PC-9 (cell line): ENCODE data around the gene ASPDH. TPM values are rescaled to one million over a fixed set of nuclear protein-coding genes. Genes with fewer than 3 reads are reported as not detected.

Experiments used
- BruUV-seq: library from RNA; stranded (reverse); fragments of 400-500 nt; replicated peaks from 2 replicates; lab custom pipeline; 2021; lab: Mats Ljungman, UMichigan
- CTCF ChIA-PET: fragments of 300-600 bp; sonication (Branson Sonifier 250); formaldehyde crosslinking; loops from one replicate; lab custom pipeline; 2022; ENCODE audit warnings: antibody characterized with exemption; lab: Charles Lee
- POLR2A ChIA-PET: fragments of 300-600 bp; sonication (Branson Sonifier 250); formaldehyde crosslinking; loops from one replicate; lab custom pipeline; 2022; ENCODE audit warnings: antibody characterized with exemption; ENCODE audit not compliant: unreplicated experiment; lab: Charles Lee
- DNase-seq, 2 experiments: peaks; one replicate each; pipeline versions ENCODE4 v3.0.0 to v3.0.0-alpha.2; 2015 to 2022; ENCODE audit warnings: mixed read lengths in 1 of 2
- H2AFZ ChIP-seq: fragments of 200-600 bp; sonication (generic); 2 replicates; pipeline ENCODE4 v1.8.1; 2017; ENCODE audit warnings: antibody characterized with exemption
- H3F3A ChIP-seq: fragments of 200-600 bp; sonication (generic); 2 replicates; pipeline ENCODE4 v1.8.1; 2017; ENCODE audit warnings: antibody characterized with exemption, mild to moderate bottlenecking, low read depth; ENCODE audit not compliant: insufficient read depth
- H3K27ac ChIP-seq: fragments of 200-600 bp; sonication (generic); 2 replicates; pipeline ENCODE4 v1.6.1; 2016; ENCODE audit warnings: mixed run types
- H3K27me3 ChIP-seq: fragments of 200-600 bp; sonication (generic); 2 replicates; pipeline ENCODE4 v1.6.1; 2016; ENCODE audit warnings: low read depth, mixed run types; ENCODE audit not compliant: insufficient read depth
- H3K36me3 ChIP-seq: fragments of 200-600 bp; sonication (generic); 2 replicates; pipeline ENCODE4 v1.6.1; 2016; ENCODE audit warnings: low read depth, mixed run types
- H3K4me1 ChIP-seq: fragments of 200-600 bp; sonication (generic); replicated peaks from 2 replicates; pipeline ENCODE4 v1.6.1; 2016; ENCODE audit warnings: mixed run types; ENCODE audit not compliant: insufficient read depth
- H3K4me2 ChIP-seq: fragments of 200-600 bp; sonication (generic); 2 replicates; pipeline ENCODE4 v1.6.1; 2017; ENCODE audit warnings: mixed run types
- H3K4me3 ChIP-seq: fragments of 200-600 bp; sonication (generic); 2 replicates; pipeline ENCODE4 v1.6.1; 2016; ENCODE audit warnings: mixed run types
- H3K79me2 ChIP-seq: fragments of 200-600 bp; sonication (generic); 2 replicates; pipeline ENCODE4 v1.6.1; 2017; ENCODE audit warnings: low read depth, mixed run types
- H3K9me2 ChIP-seq: fragments of 200-600 bp; sonication (generic); 2 replicates; pipeline ENCODE4 v1.8.1; 2017; ENCODE audit warnings: mild to moderate bottlenecking; ENCODE audit not compliant: insufficient read depth
- H3K9me3 ChIP-seq: fragments of 200-600 bp; sonication (generic); 2 replicates; pipeline ENCODE4 v1.8.1; 2016; ENCODE audit warnings: low read depth; ENCODE audit not compliant: insufficient read depth
- H4K20me1 ChIP-seq: fragments of 200-600 bp; sonication (generic); 2 replicates; pipeline ENCODE4 v1.8.1; 2017; ENCODE audit not compliant: insufficient read depth
- EZH2 ChIP-seq: fragments of 200-600 bp; sonication (generic); IDR thresholded peaks from 2 replicates; pipeline ENCODE4 v1.8.0; 2017; ENCODE audit warnings: antibody characterized with exemption, low read depth
- intact Hi-C: fragments of 100-400 bp; cut with micrococcal nuclease; formaldehyde crosslinking; loops from one replicate; pipeline ENCODE4 v1.10.0; 2022; ENCODE audit not compliant: unreplicated experiment
- total RNA-seq: library from RNA; stranded (reverse); gene quantifications from 2 replicates; pipeline ENCODE4 v1.2.3, GENCODE V29; 2021
- TF ChIP-seq, protein P1 (sequence below): fragments of 200-600 bp; sonication (generic); conservative IDR thresholded peaks from 2 replicates; pipeline ENCODE4 v1.6.1; 2017; ENCODE audit warnings: mixed run types, antibody characterized with exemption, mild to moderate bottlenecking, moderate library complexity

The ASPDH gene
- total RNA-seq, 1 experiment from 2014 or later: not detected

DNA sequence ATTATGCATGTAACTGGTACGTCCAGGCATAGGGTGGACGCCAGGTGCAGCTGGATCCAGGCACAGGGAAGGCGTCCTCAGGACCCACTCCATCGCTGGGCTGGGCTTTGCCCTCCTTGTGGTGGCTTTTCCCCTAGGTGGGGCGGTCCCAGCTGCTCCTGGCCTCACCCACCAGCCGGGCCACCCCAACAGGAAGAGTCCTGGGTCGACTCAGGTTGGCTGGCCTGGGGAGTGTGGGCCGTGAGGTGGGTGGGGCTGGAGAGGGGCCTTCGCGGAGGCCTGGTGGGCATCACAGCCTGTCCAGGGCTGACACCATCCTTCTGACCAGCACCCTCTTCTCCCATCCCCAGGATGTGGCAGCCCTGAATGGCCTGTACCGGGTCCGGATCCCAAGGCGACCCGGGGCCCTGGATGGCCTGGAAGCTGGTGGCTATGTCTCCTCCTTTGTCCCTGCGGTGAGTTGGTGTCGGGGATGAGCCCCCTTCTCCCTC, 33.9 kb downstream of the ASPDH start:
- BruUV-seq: no TSS peak
- Histone ChIP-seq H3K4me2 (no peak overlapping the region), H3K27me3 (no peaks in the 10 kb centered on the region), H3K4me1 (peaks cover 8% of the 10 kb centered on the region), H3K9me3 (no peaks in the 10 kb centered on the region), H3K4me3 (no peak overlapping the region), H2AFZ (no peak overlapping the region), H3K79me2 (peaks cover 27% of the 10 kb centered on the region), H4K20me1 (peaks cover 27% of the 10 kb centered on the region), H3F3A (no peaks in the 10 kb centered on the region; the same call in 1 of the 2 replicates), H3K9me2 (no peaks in the 10 kb centered on the region), H3K36me3 (0 out of 2 replicates have a peak, but pooled peaks cover 5% of the 10 kb centered on the region), H3K27ac (no peak overlapping the region)
- ChIA-PET POLR2A (no interaction called here), CTCF (no interaction called here)
- TF ChIP-seq, protein P1, sequence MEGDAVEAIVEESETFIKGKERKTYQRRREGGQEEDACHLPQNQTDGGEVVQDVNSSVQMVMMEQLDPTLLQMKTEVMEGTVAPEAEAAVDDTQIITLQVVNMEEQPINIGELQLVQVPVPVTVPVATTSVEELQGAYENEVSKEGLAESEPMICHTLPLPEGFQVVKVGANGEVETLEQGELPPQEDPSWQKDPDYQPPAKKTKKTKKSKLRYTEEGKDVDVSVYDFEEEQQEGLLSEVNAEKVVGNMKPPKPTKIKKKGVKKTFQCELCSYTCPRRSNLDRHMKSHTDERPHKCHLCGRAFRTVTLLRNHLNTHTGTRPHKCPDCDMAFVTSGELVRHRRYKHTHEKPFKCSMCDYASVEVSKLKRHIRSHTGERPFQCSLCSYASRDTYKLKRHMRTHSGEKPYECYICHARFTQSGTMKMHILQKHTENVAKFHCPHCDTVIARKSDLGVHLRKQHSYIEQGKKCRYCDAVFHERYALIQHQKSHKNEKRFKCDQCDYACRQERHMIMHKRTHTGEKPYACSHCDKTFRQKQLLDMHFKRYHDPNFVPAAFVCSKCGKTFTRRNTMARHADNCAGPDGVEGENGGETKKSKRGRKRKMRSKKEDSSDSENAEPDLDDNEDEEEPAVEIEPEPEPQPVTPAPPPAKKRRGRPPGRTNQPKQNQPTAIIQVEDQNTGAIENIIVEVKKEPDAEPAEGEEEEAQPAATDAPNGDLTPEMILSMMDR: no peak
- TF ChIP-seq EZH2: no peak
- DNase-seq: no peak
- intact Hi-C loops: loop anchor here (5.0 kb wide), 1 partner anchor 113 kb away; the partner anchor contains the start of gene NAPSA

DNA sequence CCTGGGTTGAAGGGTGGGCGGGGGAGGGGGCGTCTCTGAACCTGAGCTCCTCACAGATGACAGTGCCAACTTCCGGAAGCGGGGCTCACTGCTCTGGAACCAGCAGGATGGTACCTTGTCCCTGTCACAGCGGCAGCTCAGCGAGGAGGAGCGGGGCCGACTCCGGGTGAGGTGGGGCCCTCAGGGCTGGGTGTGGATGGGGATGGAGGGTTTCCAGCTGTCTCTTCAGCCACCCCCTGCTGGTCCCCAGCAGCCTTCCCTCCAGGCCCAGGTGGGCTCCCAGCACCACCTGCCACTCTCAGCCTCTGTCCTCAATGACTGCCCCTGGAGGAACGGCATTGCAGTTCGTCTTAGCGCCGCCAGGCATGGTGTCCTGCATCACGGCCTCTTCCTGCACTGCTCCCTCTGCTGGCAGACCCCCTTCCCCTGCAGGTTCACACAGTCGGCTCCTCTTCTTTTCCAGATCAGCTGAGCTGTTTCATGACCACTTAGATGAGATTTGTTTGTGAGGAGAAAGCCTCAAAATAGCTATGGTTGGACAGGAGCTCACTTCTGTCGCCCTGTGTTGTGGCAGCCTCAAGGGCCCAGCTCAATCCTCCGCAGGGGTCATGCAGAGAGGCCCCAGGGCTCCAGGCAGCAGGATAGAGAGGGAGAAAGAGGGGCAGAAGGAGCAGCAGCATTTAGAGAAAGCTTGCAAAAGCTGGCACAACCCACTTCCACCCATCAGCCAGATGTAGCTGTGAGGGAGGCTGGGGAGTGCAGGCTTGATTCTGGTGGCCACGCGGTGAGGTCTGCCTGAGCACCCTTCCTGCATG, 34.6 kb downstream of the ASPDH start:
- peaks cover 8% of the 10 kb centered on the region for H3K4me1 ChIP-seq
- DNase-seq: no peak
- H3K4me2 ChIP-seq: no peak overlapping the region
- ChIA-PET CTCF (no interaction called here), POLR2A (no interaction called here)
- BruUV-seq: no TSS peak
- TF ChIP-seq, protein P1: peak; percentile 52; the same call in 1 of the 2 replicates
- no peak for TF ChIP-seq EZH2
- no peak overlapping the region for H3K27ac ChIP-seq
- H3K9me2 ChIP-seq: no peaks in the 10 kb centered on the region
- peaks cover 27% of the 10 kb centered on the region for H3K79me2 ChIP-seq
- peaks cover 27% of the 10 kb centered on the region for H4K20me1 ChIP-seq
- no peak overlapping the region for H3K4me3 ChIP-seq
- intact Hi-C loops: loop anchor here (5.0 kb wide), 1 partner anchor 112 kb away; the partner anchor contains the start of gene NAPSA
- H3K36me3 ChIP-seq: 0 out of 2 replicates have a peak, but pooled peaks cover 5% of the 10 kb centered on the region
- no peaks in the 10 kb centered on the region for H3K9me3 ChIP-seq
- H2AFZ ChIP-seq: no peak overlapping the region
- no peaks in the 10 kb centered on the region for H3K27me3 ChIP-seq
- H3F3A ChIP-seq: peaks cover under 1% of the 10 kb centered on the region; the same call in 1 of the 2 replicates

DNA sequence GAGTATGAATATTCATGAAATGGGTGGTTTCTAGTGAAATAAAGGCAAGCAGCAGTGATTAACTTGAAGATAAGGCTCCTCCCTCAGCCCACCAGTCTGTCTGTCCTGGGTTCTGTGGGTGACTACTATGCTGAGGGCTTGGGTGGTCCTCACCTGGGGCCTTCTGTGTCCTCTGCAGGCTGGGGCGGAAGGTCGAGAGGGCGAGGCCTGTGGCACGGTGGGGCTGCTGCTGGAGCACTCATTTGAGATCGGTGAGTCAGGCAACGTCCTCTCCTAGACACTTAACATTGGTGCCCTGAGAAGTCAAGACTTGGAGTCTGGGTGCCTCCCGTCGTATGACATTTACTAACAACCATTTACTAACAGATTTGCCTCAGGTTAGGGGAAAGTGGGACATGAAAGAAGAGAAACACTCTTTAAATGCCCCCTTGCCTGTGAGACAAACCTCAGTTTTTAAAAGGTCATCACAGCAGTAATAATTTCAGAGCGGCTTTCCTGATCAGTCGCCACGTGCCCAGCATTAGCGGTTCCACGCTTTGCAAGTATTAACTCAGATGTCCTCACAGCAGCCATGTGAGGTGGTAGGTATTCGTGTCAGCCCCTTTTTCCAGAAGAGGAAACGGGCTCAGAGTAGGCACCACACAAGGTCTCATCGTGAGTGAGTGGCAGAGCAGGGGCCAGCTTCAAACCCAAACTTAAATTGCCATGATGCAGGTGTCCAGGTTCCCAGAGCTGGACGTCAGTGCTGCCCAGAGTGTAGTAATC, 35.8 kb downstream of the ASPDH start:
- Histone ChIP-seq H3K9me2 (no peaks in the 10 kb centered on the region), H3K4me3 (peak overlapping the region; percentile 72; the same call in 1 of the 2 replicates), H3K4me1 (peaks cover 8% of the 10 kb centered on the region), H2AFZ (no peak overlapping the region), H3K9me3 (no peaks in the 10 kb centered on the region), H3F3A (peaks cover 7% of the 10 kb centered on the region; the same call in 1 of the 2 replicates), H3K4me2 (peak overlapping the region; percentile 85), H4K20me1 (peaks cover 27% of the 10 kb centered on the region), H3K79me2 (peaks cover 27% of the 10 kb centered on the region), H3K27me3 (no peaks in the 10 kb centered on the region), H3K27ac (no peak overlapping the region), H3K36me3 (no peaks in the 10 kb centered on the region)
- no TSS peak for BruUV-seq
- ChIA-PET CTCF (no interaction called here), POLR2A (no interaction called here)
- intact Hi-C loops: loop anchor here (5.0 kb wide), 1 partner anchor 111 kb away; the partner anchor contains the start of gene NAPSA
- no peak for TF ChIP-seq EZH2
- TF ChIP-seq, protein P1: no peak
- DNase-seq: no peak
